ENCODE measurements around the gene TOP2B. TPM values are rescaled to one million over a fixed set of nuclear protein-coding genes. Genes with fewer than 3 reads are reported as not detected.
A peak's percentile ranks its signal among the peaks of the same experiment; 100 is the strongest.

TOP2B gene
- total RNA-seq, 1 donor from 2014 or later, result 200 TPM

DNA sequence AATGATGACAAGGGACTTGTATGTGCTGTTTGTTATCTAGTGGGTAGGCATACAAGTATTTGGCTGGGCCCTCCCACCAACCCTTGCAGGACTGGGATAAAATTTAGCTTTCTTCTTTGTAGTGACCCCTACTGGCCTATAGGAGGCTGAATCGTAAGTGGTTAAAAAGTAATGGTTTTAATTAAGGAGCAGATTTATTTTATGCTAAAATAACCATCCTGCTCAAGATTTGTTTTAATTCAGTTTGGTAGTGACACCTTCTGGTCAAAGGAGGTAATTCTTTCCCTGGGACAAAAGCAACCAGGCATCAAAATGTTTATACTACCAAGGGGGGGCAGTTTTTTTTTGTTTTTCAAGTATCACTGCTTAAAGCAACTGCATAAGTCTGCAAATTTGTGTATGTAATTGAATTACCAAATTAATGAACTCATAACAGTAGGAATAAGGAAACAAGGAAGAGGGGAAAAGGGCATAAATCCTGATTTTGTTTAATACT is 70.7 kb downstream of the TOP2B start:
- no peak for DNase-seq (ENCODE audit: low spot score, unreplicated experiment)
- peak overlapping the region; percentile 53 for H3K27ac Mint-ChIP-seq
- peaks cover 37% of the 10 kb centered on the region for H3K4me1 Mint-ChIP-seq (ENCODE audit: low read depth)
- H3K9me3 Mint-ChIP-seq (ENCODE audit: low read depth), result no peaks in the 10 kb centered on the region
- H3K36me3 Mint-ChIP-seq (ENCODE audit: insufficient read depth), result peaks cover 28% of the 10 kb centered on the region
- peak; percentile 82 for TF ChIP-seq CTCF (IDR thresholded peaks at IDR 0.05; ENCODE audit: unreplicated experiment)
- H3K4me3 Mint-ChIP-seq (ENCODE audit: low read depth), result no peak overlapping the region
- no peaks in the 10 kb centered on the region for H3K27me3 Mint-ChIP-seq

DNA sequence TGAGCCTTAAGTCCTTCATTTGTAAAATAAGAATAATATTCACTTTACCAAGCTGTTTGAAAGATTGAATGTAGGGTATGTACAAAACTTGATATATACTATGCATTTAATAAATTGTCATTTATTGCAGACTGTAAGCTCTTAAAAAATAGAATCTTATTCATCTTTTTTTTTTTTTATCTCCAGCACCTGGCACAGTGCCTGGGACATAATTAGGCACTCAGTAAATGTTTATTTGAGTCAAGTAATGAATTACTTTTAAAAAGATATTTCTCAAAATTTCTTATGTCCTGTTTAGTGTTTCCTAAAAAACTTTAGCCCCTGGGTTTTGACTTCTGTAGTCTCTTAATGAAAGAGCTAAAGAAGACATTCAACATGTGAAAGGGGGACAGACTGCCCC is 71.7 kb downstream of the TOP2B start:
- H3K27me3 Mint-ChIP-seq, result no peaks in the 10 kb centered on the region
- no peak for DNase-seq (ENCODE audit: low spot score, unreplicated experiment)
- H3K9me3 Mint-ChIP-seq (ENCODE audit: low read depth), result no peaks in the 10 kb centered on the region
- H3K36me3 Mint-ChIP-seq (ENCODE audit: insufficient read depth), result peaks cover 30% of the 10 kb centered on the region
- no peak overlapping the region for H3K4me3 Mint-ChIP-seq (ENCODE audit: low read depth)
- peaks cover 37% of the 10 kb centered on the region for H3K4me1 Mint-ChIP-seq (ENCODE audit: low read depth)
- H3K27ac Mint-ChIP-seq, result peak overlapping the region; percentile 4
- TF ChIP-seq CTCF (IDR thresholded peaks at IDR 0.05; ENCODE audit: unreplicated experiment), result no peak

GRCh38 chr3:25592510-25592968 is 72.2 kb downstream of the TOP2B start:
- H3K9me3 Mint-ChIP-seq (ENCODE audit: low read depth), result no peaks in the 10 kb centered on the region
- peaks cover 37% of the 10 kb centered on the region for H3K4me1 Mint-ChIP-seq (ENCODE audit: low read depth)
- no peak overlapping the region for H3K4me3 Mint-ChIP-seq (ENCODE audit: low read depth)
- H3K27me3 Mint-ChIP-seq, result no peaks in the 10 kb centered on the region
- peak overlapping the region; percentile 59 for H3K27ac Mint-ChIP-seq
- peak; percentile 36 for TF ChIP-seq CTCF (IDR thresholded peaks at IDR 0.05; ENCODE audit: unreplicated experiment)
- H3K36me3 Mint-ChIP-seq (ENCODE audit: insufficient read depth), result peaks cover 31% of the 10 kb centered on the region
- no peak for DNase-seq (ENCODE audit: low spot score, unreplicated experiment)

DNA sequence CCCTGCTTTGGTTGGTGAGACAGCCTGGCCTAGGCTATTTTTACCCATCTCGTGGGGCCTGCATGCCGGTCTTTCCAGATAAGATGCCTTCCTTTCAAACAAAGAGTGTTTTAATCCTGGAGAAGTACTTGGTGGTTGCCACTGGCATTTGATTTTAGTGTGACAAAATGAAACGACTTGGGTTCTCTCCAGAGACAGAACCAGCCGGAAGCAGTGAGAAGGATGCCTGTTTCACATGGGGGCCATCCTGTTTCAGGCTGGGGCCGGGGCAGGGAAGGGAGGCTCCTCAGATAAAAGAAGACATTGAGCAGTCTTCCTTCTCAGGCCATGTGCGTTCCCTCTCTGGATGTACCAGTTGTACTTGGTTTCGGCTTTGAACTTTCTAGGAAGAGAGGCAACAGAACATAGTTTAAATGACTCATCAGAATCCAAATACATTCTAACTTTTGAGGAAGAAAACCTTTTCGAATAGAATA is 74.9 kb downstream of the TOP2B start:
- Mint-ChIP-seq H3K4me1 (ENCODE audit: low read depth) (peaks cover 21% of the 10 kb centered on the region), H3K36me3 (ENCODE audit: insufficient read depth) (peaks cover 23% of the 10 kb centered on the region), H3K4me3 (ENCODE audit: low read depth) (no peak overlapping the region), H3K27ac (no peak overlapping the region), H3K27me3 (no peaks in the 10 kb centered on the region), H3K9me3 (ENCODE audit: low read depth) (no peaks in the 10 kb centered on the region)
- DNase-seq (ENCODE audit: low spot score, unreplicated experiment), result no peak
- TF ChIP-seq CTCF (IDR thresholded peaks at IDR 0.05; ENCODE audit: unreplicated experiment), result no peak

- no peak overlapping the region for H3K4me3 Mint-ChIP-seq (ENCODE audit: low read depth)
- peaks cover 23% of the 10 kb centered on the region for H3K36me3 Mint-ChIP-seq (ENCODE audit: insufficient read depth)
- DNase-seq (ENCODE audit: low spot score, unreplicated experiment), result no peak
- H3K4me1 Mint-ChIP-seq (ENCODE audit: low read depth), result peaks cover 22% of the 10 kb centered on the region
- no peak for TF ChIP-seq CTCF (IDR thresholded peaks at IDR 0.05; ENCODE audit: unreplicated experiment)
- H3K27ac Mint-ChIP-seq, result no peak overlapping the region
- H3K9me3 Mint-ChIP-seq (ENCODE audit: low read depth), result no peaks in the 10 kb centered on the region
- H3K27me3 Mint-ChIP-seq, result no peaks in the 10 kb centered on the region
Measured at GRCh38 chr3:25589104-25589782, 75.5 kb downstream of the TOP2B start.
